Breast epithelium (tissue), 3 donors: ENCODE measurements around the gene RAD51AP2.

Source experiments
- POLR2A ChIP-seq: fragments of 450-650 bp; IDR thresholded peaks from one replicate; pipeline ENCODE4 v1.6.1; 2016; ENCODE audit warnings: antibody characterized with exemption, mild to moderate bottlenecking, moderate library complexity
- POLR2AphosphoS5 ChIP-seq, 3 donors: sonication (generic); formaldehyde crosslinking; IDR thresholded peaks; one replicate each; pipeline ENCODE4 v1.6.1; 2017; ENCODE audit warnings: antibody characterized with exemption in 3 of 3
- TF ChIP-seq, protein P1 (sequence below), 3 donors: fragments of 450-650 bp; IDR thresholded peaks; one replicate each; pipeline ENCODE4 v1.5.1; 2016 to 2017; ENCODE audit warnings: antibody characterized with exemption in 3 of 3, mild to moderate bottlenecking in 3 of 3, moderate library complexity in 3 of 3

GRCh38 chr2:17541531-17541950 is 23.3 kb upstream of the RAD51AP2 start:
- TF ChIP-seq, protein P1, sequence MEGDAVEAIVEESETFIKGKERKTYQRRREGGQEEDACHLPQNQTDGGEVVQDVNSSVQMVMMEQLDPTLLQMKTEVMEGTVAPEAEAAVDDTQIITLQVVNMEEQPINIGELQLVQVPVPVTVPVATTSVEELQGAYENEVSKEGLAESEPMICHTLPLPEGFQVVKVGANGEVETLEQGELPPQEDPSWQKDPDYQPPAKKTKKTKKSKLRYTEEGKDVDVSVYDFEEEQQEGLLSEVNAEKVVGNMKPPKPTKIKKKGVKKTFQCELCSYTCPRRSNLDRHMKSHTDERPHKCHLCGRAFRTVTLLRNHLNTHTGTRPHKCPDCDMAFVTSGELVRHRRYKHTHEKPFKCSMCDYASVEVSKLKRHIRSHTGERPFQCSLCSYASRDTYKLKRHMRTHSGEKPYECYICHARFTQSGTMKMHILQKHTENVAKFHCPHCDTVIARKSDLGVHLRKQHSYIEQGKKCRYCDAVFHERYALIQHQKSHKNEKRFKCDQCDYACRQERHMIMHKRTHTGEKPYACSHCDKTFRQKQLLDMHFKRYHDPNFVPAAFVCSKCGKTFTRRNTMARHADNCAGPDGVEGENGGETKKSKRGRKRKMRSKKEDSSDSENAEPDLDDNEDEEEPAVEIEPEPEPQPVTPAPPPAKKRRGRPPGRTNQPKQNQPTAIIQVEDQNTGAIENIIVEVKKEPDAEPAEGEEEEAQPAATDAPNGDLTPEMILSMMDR (IDR thresholded peaks at IDR 0.05), result no peak
- TF ChIP-seq POLR2A (no peak), POLR2AphosphoS5 (IDR thresholded peaks at IDR 0.05) (no peak)
